BE2C (cell line): Measurements from ENCODE around the gene PECR.

ENCODE experiments used
- DNase-seq: peaks from one replicate; pipeline ENCODE4 v3.0.0-alpha.2; 2020
- H3K27me3 ChIP-seq: fragments of 250-450 bp; sonication (Bioruptor Pico); 2 replicates; pipeline ENCODE4 v1.5.1; 2020; ENCODE audit warnings: mild to moderate bottlenecking
- H3K36me3 ChIP-seq: fragments of 250-450 bp; sonication (Bioruptor Pico); 2 replicates; pipeline ENCODE4 v1.5.1; 2020; ENCODE audit warnings: mild to moderate bottlenecking
- H3K4me1 ChIP-seq: fragments of 250-450 bp; sonication (Bioruptor Pico); 2 replicates; pipeline ENCODE4 v1.5.1; 2020
- H3K4me3 ChIP-seq: 2 replicates; pipeline ENCODE4 v1.5.1; 2011; ENCODE audit warnings: low read depth, low read length
- H3K9me3 ChIP-seq: fragments of 250-450 bp; sonication (Bioruptor Pico); 2 replicates; pipeline ENCODE4 v1.5.1; 2020
- CTCF ChIP-seq: IDR thresholded peaks from 2 replicates; pipeline ENCODE4 v1.5.1; 2012; ENCODE audit warnings: mild to moderate bottlenecking, low read depth, low read length

Gene PECR

GRCh38 chr2:216049452-216049851, 32.2 kb downstream of the PECR start:
- H3K4me1 ChIP-seq = no peaks in the 10 kb centered on the region
- no peaks in the 10 kb centered on the region for H3K9me3 ChIP-seq
- no peak for TF ChIP-seq CTCF
- no peaks in the 10 kb centered on the region for H3K27me3 ChIP-seq
- no peak overlapping the region for H3K4me3 ChIP-seq
- H3K36me3 ChIP-seq = peaks cover 8% of the 10 kb centered on the region; the same call in 1 of the 2 replicates
- DNase-seq = no peak

DNA sequence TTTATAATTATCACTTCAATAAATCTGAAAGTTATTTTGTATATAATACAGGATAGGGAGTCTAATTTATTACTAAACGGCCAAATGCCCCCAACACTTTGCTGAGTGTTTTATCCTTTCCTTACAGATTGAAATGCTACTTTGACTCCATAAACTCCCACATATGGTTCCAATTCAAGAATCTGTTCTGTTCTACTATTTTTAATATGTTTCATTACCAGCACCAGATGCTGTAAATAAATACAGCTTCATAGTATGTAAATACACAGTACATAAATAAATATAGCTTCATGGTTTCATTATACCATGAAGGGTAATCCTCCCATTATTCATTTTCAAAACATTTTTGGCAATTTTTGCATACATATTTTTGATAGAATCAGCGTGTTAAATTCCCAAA, 34.2 kb downstream of the PECR start:
- H3K9me3 ChIP-seq = no peaks in the 10 kb centered on the region
- H3K36me3 ChIP-seq = peaks cover 8% of the 10 kb centered on the region; the same call in 1 of the 2 replicates
- no peak overlapping the region for H3K4me3 ChIP-seq
- no peak for DNase-seq
- H3K27me3 ChIP-seq = no peaks in the 10 kb centered on the region
- no peak for TF ChIP-seq CTCF
- H3K4me1 ChIP-seq = no peaks in the 10 kb centered on the region

DNA sequence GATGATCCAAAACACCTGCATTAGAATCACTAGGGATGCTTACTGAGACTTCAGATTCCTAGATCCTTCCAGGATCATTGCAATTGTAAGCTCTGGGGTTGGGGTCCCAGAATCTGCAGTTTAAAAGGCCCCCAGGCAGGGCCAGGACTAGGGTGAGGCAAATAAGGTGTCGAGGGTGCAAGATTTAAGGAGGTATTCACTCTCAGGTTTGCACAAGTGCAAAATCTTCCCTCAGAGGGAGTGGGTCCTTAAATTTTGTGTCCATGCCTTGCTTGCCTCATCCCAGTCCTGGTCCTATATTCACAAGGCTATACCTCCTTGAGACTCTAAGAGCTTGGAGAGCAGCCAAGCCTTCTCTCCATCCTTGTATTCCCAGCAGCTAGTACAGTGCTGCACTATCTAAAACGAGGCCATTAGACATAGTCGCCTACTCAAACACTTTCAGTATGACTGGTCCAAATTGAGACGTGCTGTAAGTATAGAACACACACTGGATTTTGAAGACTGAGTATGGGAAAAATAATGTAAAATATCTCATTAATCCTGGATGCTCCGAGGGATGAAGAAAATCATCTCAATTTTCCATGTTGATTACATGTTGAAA, 36.6 kb downstream of the PECR start:
- no peak for TF ChIP-seq CTCF
- H3K36me3 ChIP-seq = 0 out of 2 replicates have a peak, but pooled peaks cover 8% of the 10 kb centered on the region
- H3K4me1 ChIP-seq = no peaks in the 10 kb centered on the region
- DNase-seq = no peak
- H3K27me3 ChIP-seq = no peaks in the 10 kb centered on the region
- no peaks in the 10 kb centered on the region for H3K9me3 ChIP-seq
- no peak overlapping the region for H3K4me3 ChIP-seq

- TF ChIP-seq CTCF = no peak
These were observed 37.7 kb downstream of the PECR start for GRCh38 chr2:216043949-216044348.

DNA sequence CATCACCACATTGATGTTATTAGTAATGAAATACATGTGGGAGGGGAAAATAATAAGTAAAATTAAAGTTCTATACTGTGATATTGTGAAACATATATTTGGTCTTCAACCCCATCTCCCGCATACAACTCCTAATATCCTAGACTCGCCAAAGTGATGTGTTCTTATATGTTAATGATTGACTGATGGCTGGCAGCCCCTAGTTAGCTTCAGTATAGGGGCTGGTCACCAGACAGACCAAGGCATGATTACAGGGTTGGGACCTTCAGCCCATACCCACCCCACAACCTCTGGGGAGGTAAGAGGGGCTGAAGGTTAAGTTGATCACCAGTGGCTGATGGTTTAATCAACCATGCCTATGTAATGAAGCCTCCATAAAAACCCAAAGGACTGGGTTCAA, 40.2 kb downstream of the PECR start:
- Histone ChIP-seq H3K36me3 (peaks cover 12% of the 10 kb centered on the region; the same call in 1 of the 2 replicates), H3K4me1 (no peaks in the 10 kb centered on the region), H3K4me3 (no peak overlapping the region), H3K9me3 (no peaks in the 10 kb centered on the region), H3K27me3 (no peaks in the 10 kb centered on the region)
- no peak for TF ChIP-seq CTCF
- no peak for DNase-seq

More at GRCh38 chr2:216043949-216044348, 37.7 kb downstream of the PECR start:
- 0 out of 2 replicates have a peak, but pooled peaks cover 8% of the 10 kb centered on the region for H3K36me3 ChIP-seq
- H3K4me1 ChIP-seq = no peaks in the 10 kb centered on the region
- H3K9me3 ChIP-seq = no peaks in the 10 kb centered on the region
- H3K27me3 ChIP-seq = no peaks in the 10 kb centered on the region
- no peak overlapping the region for H3K4me3 ChIP-seq
- no peak for DNase-seq

GRCh38 chr2:216039918-216040317, 41.7 kb downstream of the PECR start:
- TF ChIP-seq CTCF = no peak
- Histone ChIP-seq H3K4me3 (no peak overlapping the region), H3K27me3 (no peaks in the 10 kb centered on the region), H3K36me3 (peaks cover 5% of the 10 kb centered on the region; the same call in 1 of the 2 replicates), H3K4me1 (no peaks in the 10 kb centered on the region), H3K9me3 (no peaks in the 10 kb centered on the region)
- no peak for DNase-seq
